ENCODE measurements around the gene CA10.

Gene CA10

DNA sequence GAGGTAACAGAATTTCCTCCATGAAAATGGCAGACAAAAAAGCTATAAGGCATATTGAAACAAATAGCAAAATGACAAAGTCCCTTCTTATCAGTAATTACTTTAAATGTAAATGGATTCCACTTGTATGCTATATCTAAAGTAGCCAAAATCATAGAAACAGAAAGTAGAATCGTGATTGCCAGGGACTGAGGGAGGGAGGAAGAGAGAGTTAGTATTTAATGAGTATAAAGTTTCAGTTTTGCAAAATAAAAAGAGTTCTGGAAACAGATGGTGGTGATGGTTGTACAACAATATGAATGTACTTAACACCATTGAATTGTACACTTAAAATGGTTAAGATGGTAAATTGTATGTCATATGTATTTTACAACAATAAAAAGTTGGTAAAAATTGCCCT is 407.4 kb downstream of the CA10 start:
- DNase-seq = no peak

GRCh38 chr17:51748749-51749604 is 409.5 kb downstream of the CA10 start:
- DNase-seq = no peak

DNA sequence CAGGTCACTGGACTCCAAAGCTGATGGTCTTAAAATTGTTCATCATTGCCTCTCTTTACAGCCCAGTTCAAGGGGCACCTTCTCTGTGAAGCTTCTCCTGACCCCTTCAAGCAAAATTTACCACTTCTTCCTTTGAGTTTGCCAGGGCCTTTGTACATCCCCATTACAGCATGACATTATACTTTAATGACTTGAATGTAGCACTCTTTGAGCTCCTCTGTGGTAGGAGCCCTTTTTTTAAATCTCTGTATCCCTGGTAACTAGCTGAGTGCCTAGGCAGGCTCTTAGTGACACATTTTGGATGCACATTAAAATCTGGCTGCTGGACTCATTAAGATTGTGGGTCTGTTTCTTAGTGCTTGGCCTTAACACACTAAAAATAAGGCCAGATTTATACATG is 412.1 kb downstream of the CA10 start:
- no peak for DNase-seq

DNA sequence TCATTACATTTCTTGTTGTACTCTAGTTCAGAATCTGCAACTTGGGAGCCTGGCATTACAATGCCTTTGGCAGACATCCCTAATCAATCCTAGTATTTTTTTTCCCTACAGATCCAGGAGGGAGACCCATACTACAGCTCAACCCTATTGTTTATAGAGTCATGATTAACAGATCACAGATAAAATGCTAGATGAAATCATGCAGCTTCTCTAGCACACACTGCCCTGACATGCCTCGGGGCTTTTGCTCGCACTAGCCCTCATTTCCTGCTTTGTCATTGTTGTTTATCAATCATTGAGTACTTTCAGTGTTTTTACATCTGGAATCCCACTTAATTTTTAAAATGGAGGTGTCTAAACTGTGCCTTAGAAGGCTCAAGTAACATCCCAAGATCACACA is 412.5 kb downstream of the CA10 start:
- DNase-seq = no peak

- DNase-seq = no peak
These were observed 415.0 kb downstream of the CA10 start for GRCh38 chr17:51743477-51743876.

DNA sequence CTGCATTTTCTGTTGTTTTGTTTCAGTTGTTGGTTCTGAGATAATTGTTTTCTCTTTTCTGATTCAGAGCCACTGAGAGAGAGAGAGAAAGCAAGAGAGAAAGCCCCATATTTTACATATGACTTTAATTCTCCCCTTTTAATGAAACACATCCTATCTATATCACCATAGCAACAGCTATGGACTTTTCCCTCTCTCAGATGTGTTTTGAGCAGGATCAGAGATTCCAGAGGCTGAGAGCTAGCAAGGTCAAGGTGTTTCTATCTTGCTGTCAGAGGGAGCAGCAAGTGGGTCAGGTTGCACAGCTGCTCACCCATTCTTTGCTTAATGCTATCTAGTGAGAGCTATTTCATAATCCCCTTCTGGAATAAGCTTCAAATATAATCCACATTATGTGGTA is 415.9 kb downstream of the CA10 start:
- no peak for DNase-seq

DNA sequence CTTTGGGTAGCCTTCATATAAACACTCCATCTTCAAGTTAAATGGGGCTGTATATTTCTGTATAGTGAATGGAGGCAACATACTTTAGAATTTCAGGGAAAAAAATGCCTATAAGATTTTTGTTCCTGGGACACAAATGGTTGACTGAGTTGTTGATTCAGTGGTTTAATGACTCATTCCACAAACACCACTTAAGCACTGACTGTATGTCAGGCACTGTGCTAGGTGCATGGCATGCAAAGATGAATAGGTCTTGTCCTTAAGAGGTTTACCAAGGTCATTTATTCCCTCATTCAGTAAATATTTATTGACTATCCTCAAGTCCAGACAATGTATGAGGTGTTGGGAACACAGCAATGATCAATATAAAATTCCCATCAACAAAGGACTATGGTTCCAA is 417.1 kb downstream of the CA10 start:
- DNase-seq = no peak

GRCh38 chr17:51740531-51740930 is 418.0 kb downstream of the CA10 start:
- DNase-seq = no peak

DNA sequence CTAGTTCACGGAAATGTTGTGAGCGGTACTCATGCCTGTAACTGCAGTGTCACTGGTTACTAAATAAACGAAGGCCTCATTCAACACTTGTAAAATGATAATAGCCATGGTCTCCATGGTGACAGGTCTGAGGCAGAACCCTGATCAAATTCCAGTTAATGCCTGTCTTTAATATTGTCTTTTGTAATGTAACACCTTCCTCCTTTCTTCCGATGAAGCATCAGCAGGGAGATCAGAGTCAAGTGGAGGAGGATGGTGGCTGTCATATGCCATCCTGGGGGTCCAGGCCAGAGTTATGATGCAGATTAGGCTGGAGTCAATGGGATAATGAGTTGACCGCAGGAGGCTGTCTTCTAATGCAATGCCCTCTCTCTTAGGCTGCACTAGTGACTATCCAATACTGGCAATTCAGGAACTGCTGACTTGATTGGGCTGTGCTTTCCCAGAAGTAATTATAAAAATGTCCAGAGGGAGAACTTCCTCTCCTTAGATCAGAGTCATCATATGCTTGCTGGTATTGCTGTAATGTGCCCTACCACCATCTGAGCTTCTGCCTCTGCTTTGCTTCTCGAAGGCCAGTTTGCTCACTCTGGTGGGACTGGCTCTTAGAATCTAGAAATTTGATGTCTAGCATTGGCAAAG is 419.1 kb downstream of the CA10 start:
- no peak for DNase-seq

DNA sequence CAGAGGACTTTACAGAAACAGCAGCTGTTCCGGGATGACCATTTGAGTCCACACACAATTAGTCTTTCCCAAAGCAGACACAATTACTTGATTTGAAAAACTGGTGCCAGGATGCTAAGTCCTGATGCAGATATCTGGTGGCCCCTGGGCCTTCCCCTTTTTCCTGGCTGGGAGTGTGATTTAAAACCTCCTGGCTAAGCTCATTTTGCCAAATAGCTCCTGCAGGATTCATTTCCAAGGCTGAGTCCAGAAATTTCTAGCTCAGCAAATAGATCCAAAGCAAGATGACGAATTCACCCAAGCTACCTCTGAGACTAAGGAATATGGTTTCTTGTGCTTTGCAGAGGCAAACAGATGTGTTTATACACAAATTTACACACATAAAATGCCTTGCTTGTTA is 422.2 kb downstream of the CA10 start:
- no peak for DNase-seq

- no peak for DNase-seq
These were observed 423.5 kb downstream of the CA10 start for GRCh38 chr17:51734976-51735375.

GRCh38 chr17:51734462-51734861 is 424.1 kb downstream of the CA10 start:
- no peak for DNase-seq

DNA sequence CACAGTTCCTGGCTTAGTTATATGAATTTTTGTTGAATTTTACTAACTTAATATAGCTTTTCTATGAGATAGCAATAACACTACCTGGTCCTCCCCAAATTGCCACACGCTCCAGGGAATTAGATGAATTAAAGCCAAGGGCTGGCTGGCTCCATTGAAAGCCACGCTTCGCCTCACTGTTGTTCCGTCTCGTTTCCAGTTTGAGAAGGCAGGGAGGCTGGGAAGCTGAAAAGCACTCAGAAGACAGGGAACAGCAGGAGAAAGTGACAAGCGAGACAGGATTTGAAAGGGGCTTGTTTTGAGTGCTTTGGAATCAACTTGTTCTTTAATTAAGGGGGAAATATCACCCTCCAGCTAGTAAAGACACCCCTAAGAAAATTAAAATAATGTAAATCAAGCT is 425.3 kb downstream of the CA10 start:
- DNase-seq = no peak

DNA sequence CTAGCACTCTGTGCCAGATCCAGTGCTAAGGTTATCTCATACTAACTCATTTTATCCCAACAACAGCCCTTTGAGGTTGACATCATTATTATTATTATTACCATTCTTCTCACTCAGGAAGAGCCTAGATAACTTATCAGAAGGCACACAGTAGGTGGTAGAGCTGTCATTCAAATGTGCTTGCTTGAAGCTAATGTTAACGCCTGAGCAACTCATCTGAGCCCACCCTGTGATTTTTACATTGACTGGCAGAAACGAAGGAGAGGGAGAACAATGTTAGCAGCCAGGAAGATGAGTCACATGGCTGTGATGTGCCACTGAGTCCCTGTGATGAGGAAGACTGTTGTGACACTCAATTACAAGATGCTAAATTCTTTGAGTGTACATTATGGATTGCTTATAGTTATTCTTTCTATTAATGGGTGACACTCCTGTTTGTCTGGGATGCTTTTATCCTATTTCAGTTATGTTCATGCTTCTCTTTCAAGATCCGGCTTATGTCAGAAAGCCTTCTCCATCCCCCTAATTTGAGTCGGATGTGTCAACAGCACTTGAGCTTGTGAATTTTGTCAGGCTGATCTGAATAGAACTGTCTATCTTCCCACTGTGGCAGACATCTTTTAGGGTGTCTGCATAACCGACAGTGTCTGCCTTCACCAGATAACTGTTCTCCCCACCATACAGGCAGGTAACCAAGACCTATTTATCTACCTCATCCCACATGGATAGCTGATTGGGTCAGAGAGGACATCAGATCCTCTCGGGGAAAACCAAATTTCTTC is 426.4 kb downstream of the CA10 start:
- DNase-seq = no peak

DNA sequence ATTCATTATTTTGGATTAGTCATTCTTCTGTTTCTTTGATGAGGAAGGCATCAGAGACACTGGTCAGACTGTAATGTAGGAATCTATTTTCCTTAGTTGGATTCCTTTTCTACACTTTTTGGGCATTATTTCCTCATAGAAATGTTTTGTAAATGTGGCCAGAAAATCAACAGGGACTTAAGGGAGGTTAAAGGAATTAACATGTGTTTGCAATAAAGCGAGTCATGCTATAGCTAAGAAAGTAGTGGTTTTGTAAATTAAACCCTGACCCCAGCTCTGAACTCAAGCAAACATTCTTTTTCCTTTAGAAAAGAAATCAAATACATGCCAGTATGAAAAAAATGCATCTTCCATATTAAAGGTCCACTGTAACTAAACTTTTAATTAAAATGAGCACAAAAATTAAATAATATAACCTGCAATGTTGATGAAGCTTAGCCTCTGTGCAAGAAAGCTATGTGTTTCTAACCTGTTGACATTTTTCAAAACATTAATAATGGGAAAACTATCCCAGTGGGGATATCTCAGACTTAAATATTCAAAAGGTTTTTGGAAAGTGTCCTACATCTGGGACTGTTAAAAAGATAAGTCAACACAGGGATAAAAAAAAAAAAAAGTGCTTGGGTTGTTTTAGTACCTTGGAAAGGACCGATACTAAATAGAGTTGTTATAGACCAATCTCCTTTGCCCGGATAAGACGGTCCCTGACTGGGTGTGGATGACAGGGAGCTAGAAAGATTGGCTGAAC is 428.0 kb downstream of the CA10 start:
- DNase-seq = no peak

DNA sequence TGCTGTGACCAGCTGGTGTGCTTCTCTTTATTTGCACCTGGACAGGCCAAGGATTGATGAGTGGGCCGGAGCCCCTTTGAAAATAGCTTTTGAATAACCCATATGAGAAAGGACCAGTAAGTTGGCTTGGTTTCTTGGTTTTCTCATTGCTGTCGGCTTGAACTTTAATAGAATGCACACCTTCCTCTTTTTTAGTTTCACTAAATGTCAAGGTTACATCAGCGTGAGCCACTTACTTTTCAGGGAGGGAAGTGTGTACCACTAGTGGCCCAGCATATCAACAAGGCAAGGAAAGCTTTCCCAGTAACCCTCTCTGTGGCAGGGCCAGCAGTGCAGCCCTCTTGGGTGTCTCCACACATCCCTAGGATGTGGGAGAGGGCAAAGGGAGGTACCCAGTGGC is 433.3 kb downstream of the CA10 start:
- DNase-seq = no peak

- no peak for DNase-seq
These were observed 434.4 kb downstream of the CA10 start for GRCh38 chr17:51724043-51724580.

DNA sequence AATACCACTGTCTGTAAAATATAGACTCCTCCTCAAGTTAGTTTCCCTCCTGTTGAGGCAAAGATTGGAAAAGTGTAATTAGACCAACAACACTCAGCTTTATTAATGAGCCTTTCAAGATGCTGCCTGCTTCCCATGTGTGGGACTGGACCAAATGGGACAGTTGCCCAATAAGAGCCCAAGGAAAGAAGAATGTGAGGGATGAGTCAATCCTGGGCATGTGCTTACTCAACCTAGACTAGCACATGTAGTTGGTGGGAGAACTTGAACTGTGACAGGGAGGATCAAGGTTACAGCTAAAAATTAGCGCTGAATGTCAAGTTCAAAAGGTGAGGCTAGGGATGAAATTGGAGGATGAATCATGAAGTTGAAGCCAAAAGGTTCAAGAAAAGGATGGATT is 435.5 kb downstream of the CA10 start:
- no peak for DNase-seq

DNA sequence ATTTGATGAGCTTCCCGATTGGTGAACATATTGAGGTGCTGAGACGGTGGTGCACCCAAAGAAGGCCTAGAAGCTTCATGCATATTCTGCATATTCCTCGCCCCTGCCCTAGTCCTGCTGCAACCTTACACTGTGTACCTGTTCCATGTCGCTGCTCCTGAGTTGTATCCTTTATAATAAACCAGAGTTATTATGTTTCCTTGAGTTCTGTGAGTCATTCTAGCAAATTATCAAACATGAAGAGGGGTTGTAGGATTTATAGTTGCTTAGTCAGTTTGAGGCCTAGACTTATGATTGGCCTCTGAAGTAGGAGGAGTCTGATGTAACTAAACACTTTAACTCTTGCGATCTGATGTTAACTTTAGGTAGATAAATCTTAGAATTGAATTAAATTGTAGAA is 436.8 kb downstream of the CA10 start:
- no peak for DNase-seq

DNA sequence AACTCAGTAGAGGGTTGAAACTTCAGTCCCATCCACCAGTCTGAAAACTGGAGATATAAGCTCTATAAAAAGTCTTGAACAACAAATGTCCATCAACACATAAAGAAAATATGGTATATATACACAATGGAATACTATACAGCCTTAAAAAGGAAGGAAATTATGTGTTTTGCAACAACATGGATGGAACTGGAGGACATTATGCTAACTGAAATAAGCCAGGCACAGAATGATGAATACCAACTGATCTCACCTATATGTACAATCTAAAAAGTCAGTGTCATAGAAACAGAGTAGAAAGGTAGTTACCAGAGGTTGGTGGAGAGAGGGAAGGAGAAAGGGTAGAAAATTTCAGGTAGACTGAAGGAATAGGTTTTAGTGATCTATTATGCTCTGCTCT is 438.1 kb downstream of the CA10 start:
- no peak for DNase-seq

GRCh38 chr17:51718983-51719382 is 439.5 kb downstream of the CA10 start:
- DNase-seq = no peak

GRCh38 chr17:51711581-51711980 is 446.9 kb downstream of the CA10 start:
- no peak for DNase-seq

GRCh38 chr17:51710634-51710979 is 447.9 kb downstream of the CA10 start:
- no peak for DNase-seq

All from fibroblast of skin of right quadriceps (primary cell).